ENCODE data around the gene GAPDH.

DNA sequence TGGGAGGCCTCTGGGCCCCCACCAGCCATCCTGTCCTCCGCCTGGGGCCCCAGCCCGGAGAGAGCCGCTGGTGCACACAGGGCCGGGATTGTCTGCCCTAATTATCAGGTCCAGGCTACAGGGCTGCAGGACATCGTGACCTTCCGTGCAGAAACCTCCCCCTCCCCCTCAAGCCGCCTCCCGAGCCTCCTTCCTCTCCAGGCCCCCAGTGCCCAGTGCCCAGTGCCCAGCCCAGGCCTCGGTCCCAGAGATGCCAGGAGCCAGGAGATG, 729 bp upstream of the GAPDH start:
- TF ChIP-seq, protein P1, sequence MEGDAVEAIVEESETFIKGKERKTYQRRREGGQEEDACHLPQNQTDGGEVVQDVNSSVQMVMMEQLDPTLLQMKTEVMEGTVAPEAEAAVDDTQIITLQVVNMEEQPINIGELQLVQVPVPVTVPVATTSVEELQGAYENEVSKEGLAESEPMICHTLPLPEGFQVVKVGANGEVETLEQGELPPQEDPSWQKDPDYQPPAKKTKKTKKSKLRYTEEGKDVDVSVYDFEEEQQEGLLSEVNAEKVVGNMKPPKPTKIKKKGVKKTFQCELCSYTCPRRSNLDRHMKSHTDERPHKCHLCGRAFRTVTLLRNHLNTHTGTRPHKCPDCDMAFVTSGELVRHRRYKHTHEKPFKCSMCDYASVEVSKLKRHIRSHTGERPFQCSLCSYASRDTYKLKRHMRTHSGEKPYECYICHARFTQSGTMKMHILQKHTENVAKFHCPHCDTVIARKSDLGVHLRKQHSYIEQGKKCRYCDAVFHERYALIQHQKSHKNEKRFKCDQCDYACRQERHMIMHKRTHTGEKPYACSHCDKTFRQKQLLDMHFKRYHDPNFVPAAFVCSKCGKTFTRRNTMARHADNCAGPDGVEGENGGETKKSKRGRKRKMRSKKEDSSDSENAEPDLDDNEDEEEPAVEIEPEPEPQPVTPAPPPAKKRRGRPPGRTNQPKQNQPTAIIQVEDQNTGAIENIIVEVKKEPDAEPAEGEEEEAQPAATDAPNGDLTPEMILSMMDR (IDR thresholded peaks at IDR 0.05) = no peak
- TF ChIP-seq ZNF423 (CRISPR knock-in tag; IDR thresholded peaks at IDR 0.05) (no peak), ZNF317 (CRISPR knock-in tag; IDR thresholded peaks at IDR 0.05; ENCODE audit: borderline replicate concordance, low read depth) (no peak), SP1 (CRISPR knock-in tag; conservative IDR thresholded peaks at IDR 0.05) (no peak), SMAD3 (CRISPR knock-in tag; IDR thresholded peaks at IDR 0.05; ENCODE audit: borderline replicate concordance) (no peak), ETV6 (CRISPR knock-in tag; IDR thresholded peaks at IDR 0.05) (no peak)
- TF ChIP-seq, protein P2, sequence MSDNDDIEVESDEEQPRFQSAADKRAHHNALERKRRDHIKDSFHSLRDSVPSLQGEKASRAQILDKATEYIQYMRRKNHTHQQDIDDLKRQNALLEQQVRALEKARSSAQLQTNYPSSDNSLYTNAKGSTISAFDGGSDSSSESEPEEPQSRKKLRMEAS (CRISPR knock-in tag; IDR thresholded peaks at IDR 0.05) = no peak
- TF ChIP-seq, protein P3, sequence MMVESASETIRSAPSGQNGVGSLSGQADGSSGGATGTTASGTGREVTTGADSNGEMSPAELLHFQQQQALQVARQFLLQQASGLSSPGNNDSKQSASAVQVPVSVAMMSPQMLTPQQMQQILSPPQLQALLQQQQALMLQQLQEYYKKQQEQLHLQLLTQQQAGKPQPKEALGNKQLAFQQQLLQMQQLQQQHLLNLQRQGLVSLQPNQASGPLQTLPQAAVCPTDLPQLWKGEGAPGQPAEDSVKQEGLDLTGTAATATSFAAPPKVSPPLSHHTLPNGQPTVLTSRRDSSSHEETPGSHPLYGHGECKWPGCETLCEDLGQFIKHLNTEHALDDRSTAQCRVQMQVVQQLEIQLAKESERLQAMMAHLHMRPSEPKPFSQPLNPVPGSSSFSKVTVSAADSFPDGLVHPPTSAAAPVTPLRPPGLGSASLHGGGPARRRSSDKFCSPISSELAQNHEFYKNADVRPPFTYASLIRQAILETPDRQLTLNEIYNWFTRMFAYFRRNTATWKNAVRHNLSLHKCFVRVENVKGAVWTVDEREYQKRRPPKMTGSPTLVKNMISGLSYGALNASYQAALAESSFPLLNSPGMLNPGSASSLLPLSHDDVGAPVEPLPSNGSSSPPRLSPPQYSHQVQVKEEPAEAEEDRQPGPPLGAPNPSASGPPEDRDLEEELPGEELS (CRISPR knock-in tag; IDR thresholded peaks at IDR 0.05) = no peak
- TF ChIP-seq, protein P4, sequence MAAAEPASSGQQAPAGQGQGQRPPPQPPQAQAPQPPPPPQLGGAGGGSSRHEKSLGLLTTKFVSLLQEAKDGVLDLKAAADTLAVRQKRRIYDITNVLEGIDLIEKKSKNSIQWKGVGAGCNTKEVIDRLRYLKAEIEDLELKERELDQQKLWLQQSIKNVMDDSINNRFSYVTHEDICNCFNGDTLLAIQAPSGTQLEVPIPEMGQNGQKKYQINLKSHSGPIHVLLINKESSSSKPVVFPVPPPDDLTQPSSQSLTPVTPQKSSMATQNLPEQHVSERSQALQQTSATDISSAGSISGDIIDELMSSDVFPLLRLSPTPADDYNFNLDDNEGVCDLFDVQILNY (CRISPR knock-in tag; IDR thresholded peaks at IDR 0.05) = no peak
- TF ChIP-seq, protein P5, sequence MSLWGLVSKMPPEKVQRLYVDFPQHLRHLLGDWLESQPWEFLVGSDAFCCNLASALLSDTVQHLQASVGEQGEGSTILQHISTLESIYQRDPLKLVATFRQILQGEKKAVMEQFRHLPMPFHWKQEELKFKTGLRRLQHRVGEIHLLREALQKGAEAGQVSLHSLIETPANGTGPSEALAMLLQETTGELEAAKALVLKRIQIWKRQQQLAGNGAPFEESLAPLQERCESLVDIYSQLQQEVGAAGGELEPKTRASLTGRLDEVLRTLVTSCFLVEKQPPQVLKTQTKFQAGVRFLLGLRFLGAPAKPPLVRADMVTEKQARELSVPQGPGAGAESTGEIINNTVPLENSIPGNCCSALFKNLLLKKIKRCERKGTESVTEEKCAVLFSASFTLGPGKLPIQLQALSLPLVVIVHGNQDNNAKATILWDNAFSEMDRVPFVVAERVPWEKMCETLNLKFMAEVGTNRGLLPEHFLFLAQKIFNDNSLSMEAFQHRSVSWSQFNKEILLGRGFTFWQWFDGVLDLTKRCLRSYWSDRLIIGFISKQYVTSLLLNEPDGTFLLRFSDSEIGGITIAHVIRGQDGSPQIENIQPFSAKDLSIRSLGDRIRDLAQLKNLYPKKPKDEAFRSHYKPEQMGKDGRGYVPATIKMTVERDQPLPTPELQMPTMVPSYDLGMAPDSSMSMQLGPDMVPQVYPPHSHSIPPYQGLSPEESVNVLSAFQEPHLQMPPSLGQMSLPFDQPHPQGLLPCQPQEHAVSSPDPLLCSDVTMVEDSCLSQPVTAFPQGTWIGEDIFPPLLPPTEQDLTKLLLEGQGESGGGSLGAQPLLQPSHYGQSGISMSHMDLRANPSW (CRISPR knock-in tag; conservative IDR thresholded peaks at IDR 0.05; ENCODE audit: low read depth) = no peak
